ENCODE measurements around the gene GNAI1. TPM values are rescaled to one million over a fixed set of nuclear protein-coding genes. Genes with fewer than 3 reads are reported as not detected.

GNAI1 gene
- total RNA-seq, 1 donor from 2014 or later = 35.5 TPM

DNA sequence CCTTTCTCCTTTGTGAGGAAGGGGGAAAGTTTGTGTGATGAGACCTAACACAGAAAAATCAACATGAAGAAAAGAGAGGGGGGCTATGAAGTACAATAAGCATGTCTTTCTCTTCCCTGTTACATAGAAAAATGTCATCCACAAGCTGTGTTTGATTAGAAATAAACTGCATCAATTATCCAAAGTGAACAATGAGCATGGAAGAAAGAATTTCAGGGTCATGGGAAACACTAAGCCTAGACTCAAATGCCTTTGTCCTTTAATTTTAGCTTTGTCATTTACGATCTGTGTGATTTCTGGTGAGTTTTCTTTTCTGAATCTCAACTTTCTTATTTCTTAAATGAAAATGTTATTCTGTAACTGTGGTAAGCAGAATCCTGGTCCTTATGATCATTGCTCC is 121.0 kb downstream of the GNAI1 start:
- Histone ChIP-seq H3K27ac (ENCODE audit: low read depth, low read length) (no peak overlapping the region), H4K20me1 (ENCODE audit: insufficient read depth, low read length) (no peaks in the 10 kb centered on the region), H3K4me2 (ENCODE audit: low read length) (no peak overlapping the region), H3K79me2 (ENCODE audit: insufficient read depth, low read length) (no peaks in the 10 kb centered on the region), H3K36me3 (ENCODE audit: insufficient read depth, low read length) (no peaks in the 10 kb centered on the region), H2AFZ (ENCODE audit: low read depth, low read length) (no peak overlapping the region), H3K9ac (ENCODE audit: low read length) (no peak overlapping the region), H3K27me3 (ENCODE audit: insufficient read depth, low read length) (no peaks in the 10 kb centered on the region), H3K9me3 (ENCODE audit: insufficient read depth, low read depth, low read length) (no peaks in the 10 kb centered on the region), H3K4me3 (ENCODE audit: insufficient read depth, low read depth, low read length) (no peak overlapping the region), H3K4me1 (ENCODE audit: insufficient read depth, low read length) (no peaks in the 10 kb centered on the region)
- H3K36me3 Mint-ChIP-seq (ENCODE audit: low read depth, unreplicated experiment) = no peaks in the 10 kb centered on the region
- no peak overlapping the region for H3K4me3 Mint-ChIP-seq (ENCODE audit: unreplicated experiment)
- DNase-seq (ENCODE audit: low read depth) = no peak
- FAIRE-seq = no peak
- H3K27ac Mint-ChIP-seq (ENCODE audit: unreplicated experiment) = no peak overlapping the region
- TF ChIP-seq EZH2 (IDR thresholded peaks at IDR 0.05; ENCODE audit: insufficient read depth, low read length) = no peak
- TF ChIP-seq, protein P1, sequence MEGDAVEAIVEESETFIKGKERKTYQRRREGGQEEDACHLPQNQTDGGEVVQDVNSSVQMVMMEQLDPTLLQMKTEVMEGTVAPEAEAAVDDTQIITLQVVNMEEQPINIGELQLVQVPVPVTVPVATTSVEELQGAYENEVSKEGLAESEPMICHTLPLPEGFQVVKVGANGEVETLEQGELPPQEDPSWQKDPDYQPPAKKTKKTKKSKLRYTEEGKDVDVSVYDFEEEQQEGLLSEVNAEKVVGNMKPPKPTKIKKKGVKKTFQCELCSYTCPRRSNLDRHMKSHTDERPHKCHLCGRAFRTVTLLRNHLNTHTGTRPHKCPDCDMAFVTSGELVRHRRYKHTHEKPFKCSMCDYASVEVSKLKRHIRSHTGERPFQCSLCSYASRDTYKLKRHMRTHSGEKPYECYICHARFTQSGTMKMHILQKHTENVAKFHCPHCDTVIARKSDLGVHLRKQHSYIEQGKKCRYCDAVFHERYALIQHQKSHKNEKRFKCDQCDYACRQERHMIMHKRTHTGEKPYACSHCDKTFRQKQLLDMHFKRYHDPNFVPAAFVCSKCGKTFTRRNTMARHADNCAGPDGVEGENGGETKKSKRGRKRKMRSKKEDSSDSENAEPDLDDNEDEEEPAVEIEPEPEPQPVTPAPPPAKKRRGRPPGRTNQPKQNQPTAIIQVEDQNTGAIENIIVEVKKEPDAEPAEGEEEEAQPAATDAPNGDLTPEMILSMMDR (IDR thresholded peaks at IDR 0.05; ENCODE audit: insufficient read depth, low read depth, low read length) = no peak
- H3K4me1 Mint-ChIP-seq (ENCODE audit: low read depth, unreplicated experiment) = no peaks in the 10 kb centered on the region
- H3K9me3 Mint-ChIP-seq (ENCODE audit: unreplicated experiment) = no peaks in the 10 kb centered on the region
- peaks cover 2% of the 10 kb centered on the region for H3K27me3 Mint-ChIP-seq (ENCODE audit: low read depth, unreplicated experiment)

DNA sequence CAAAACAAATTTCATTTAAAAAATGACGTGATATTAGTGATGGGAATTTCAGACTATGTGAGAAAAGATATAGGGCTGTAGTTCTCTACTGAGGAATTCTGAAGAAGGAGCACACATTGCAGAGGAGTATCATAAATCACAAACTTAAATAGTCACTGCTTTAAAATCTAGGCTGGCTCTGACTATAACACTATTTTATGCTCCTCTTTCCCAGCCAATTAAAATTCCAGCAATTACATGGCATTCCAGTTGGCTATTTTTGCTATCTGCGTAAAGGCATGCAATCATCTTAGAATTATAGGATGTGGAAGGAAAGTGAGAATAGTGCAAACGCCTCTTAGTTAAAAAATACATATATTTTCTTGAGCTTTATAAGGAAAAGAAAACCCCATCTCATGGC is 123.1 kb downstream of the GNAI1 start:
- Histone ChIP-seq H3K4me2 (ENCODE audit: low read length) (no peak overlapping the region), H3K4me1 (ENCODE audit: insufficient read depth, low read length) (no peaks in the 10 kb centered on the region), H3K4me3 (ENCODE audit: insufficient read depth, low read depth, low read length) (no peak overlapping the region), H4K20me1 (ENCODE audit: insufficient read depth, low read length) (no peaks in the 10 kb centered on the region), H3K36me3 (ENCODE audit: insufficient read depth, low read length) (no peaks in the 10 kb centered on the region), H3K9me3 (ENCODE audit: insufficient read depth, low read depth, low read length) (no peaks in the 10 kb centered on the region), H3K27me3 (ENCODE audit: insufficient read depth, low read length) (no peaks in the 10 kb centered on the region), H3K27ac (ENCODE audit: low read depth, low read length) (no peak overlapping the region), H2AFZ (ENCODE audit: low read depth, low read length) (no peak overlapping the region), H3K79me2 (ENCODE audit: insufficient read depth, low read length) (no peaks in the 10 kb centered on the region), H3K9ac (ENCODE audit: low read length) (no peak overlapping the region)
- H3K27me3 Mint-ChIP-seq (ENCODE audit: low read depth, unreplicated experiment) = peaks cover 2% of the 10 kb centered on the region
- FAIRE-seq (no peak), DNase-seq (ENCODE audit: low read depth) (no peak)
- H3K36me3 Mint-ChIP-seq (ENCODE audit: low read depth, unreplicated experiment) = no peaks in the 10 kb centered on the region
- H3K9me3 Mint-ChIP-seq (ENCODE audit: unreplicated experiment) = no peaks in the 10 kb centered on the region
- H3K4me3 Mint-ChIP-seq (ENCODE audit: unreplicated experiment) = no peak overlapping the region
- TF ChIP-seq EZH2 (IDR thresholded peaks at IDR 0.05; ENCODE audit: insufficient read depth, low read length) = no peak
- TF ChIP-seq, protein P1 (IDR thresholded peaks at IDR 0.05; ENCODE audit: insufficient read depth, low read depth, low read length) = no peak
- H3K4me1 Mint-ChIP-seq (ENCODE audit: low read depth, unreplicated experiment) = no peaks in the 10 kb centered on the region
- H3K27ac Mint-ChIP-seq (ENCODE audit: unreplicated experiment) = no peak overlapping the region

DNA sequence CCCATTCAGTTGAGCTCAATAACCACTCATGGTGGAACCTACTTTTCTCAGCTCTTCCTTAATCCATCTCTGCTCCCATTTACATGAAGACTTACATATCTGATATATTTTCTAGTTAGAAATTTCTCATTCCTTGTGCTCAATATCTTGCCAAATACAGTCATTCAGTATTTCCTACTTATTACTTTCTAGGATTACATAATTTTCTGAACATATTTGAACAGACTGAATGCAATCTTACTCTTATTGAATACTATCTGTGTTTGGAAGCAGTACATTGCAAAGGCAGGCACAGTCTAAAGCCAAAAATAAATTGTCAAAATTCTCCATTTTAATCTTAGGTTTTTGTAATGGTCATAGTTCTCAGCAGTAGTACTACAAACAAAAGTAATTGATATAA is 126.0 kb downstream of the GNAI1 start:
- H3K4me3 Mint-ChIP-seq (ENCODE audit: unreplicated experiment) = no peak overlapping the region
- no peak overlapping the region for H3K4me3 ChIP-seq (ENCODE audit: insufficient read depth, low read depth, low read length)
- H3K36me3 Mint-ChIP-seq (ENCODE audit: low read depth, unreplicated experiment) = no peaks in the 10 kb centered on the region
- TF ChIP-seq, protein P1 (IDR thresholded peaks at IDR 0.05; ENCODE audit: insufficient read depth, low read depth, low read length) = no peak
- no peak for TF ChIP-seq EZH2 (IDR thresholded peaks at IDR 0.05; ENCODE audit: insufficient read depth, low read length)
- no peak for FAIRE-seq
- no peaks in the 10 kb centered on the region for H3K4me1 ChIP-seq (ENCODE audit: insufficient read depth, low read length)
- H3K36me3 ChIP-seq (ENCODE audit: insufficient read depth, low read length) = no peaks in the 10 kb centered on the region
- H3K9me3 Mint-ChIP-seq (ENCODE audit: unreplicated experiment) = no peaks in the 10 kb centered on the region
- DNase-seq (ENCODE audit: low read depth) = no peak
- no peak overlapping the region for H3K27ac Mint-ChIP-seq (ENCODE audit: unreplicated experiment)
- H4K20me1 ChIP-seq (ENCODE audit: insufficient read depth, low read length) = no peaks in the 10 kb centered on the region
- H2AFZ ChIP-seq (ENCODE audit: low read depth, low read length) = no peak overlapping the region
- no peaks in the 10 kb centered on the region for H3K27me3 Mint-ChIP-seq (ENCODE audit: low read depth, unreplicated experiment)
- H3K27ac ChIP-seq (ENCODE audit: low read depth, low read length) = no peak overlapping the region
- no peaks in the 10 kb centered on the region for H3K4me1 Mint-ChIP-seq (ENCODE audit: low read depth, unreplicated experiment)
- H3K79me2 ChIP-seq (ENCODE audit: insufficient read depth, low read length) = no peaks in the 10 kb centered on the region
- H3K9ac ChIP-seq (ENCODE audit: low read length) = no peak overlapping the region
- H3K9me3 ChIP-seq (ENCODE audit: insufficient read depth, low read depth, low read length) = no peaks in the 10 kb centered on the region
- H3K4me2 ChIP-seq (ENCODE audit: low read length) = no peak overlapping the region
- no peaks in the 10 kb centered on the region for H3K27me3 ChIP-seq (ENCODE audit: insufficient read depth, low read length)

Measured in astrocyte (in vitro differentiated cells and primary cell).